Measurements from ENCODE around the gene ANKRD18A.

The ANKRD18A gene

DNA sequence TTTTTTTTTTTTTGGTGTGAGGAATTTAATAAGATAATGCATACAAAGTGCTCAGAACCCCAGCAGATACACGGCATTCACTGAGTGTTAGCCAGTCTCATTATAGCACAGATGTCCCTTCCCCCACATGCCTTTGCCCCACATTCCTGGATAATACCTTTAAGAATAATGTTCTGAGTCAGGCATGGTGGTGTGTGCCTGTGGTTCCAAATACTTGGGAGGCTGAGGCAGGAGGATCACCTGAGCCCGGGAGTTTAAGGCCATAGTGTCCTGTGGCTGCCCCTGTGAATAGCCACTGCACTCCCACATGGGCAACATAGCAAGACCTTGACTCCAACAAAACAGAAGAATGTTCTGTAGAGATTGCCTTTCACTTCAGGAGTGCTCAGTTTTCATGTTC lies 24.2 kb upstream of the ANKRD18A start:
- Histone ChIP-seq H3K36me3 (ENCODE audit: control insufficient read depth, insufficient read depth, low read length) (no peaks in the 10 kb centered on the region), H3K27ac (ENCODE audit: low read depth, low read length) (no peak overlapping the region), H3K4me1 (ENCODE audit: control insufficient read depth, insufficient read depth, low read length) (peaks cover 5% of the 10 kb centered on the region), H3K9ac (ENCODE audit: low read length) (no peak overlapping the region), H3K9me3 (ENCODE audit: control insufficient read depth, insufficient read depth, low read depth, low read length) (0 out of 2 replicates have a peak, but pooled peaks cover 7% of the 10 kb centered on the region), H3K4me3 (ENCODE audit: low read depth, low read length) (no peak overlapping the region), H3K27me3 (ENCODE audit: control insufficient read depth, insufficient read depth, low read length) (no peaks in the 10 kb centered on the region)

DNA sequence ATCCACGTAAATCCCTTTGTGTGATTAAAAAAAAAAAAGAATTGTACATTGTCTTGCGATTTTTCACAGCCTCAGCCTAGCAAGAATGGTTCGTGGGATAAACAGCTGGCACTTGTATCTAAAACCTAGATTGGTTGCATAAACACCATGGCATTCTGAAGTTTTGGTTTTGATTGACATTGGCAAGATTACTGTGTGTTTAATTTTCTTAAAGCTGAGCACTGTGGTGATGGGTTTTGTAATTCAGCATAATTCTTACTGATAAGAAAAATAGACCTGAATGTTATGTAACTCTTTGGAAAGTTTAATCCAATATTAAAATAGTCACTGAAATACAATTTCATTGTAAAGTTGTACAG lies 23.4 kb upstream of the ANKRD18A start:
- peaks cover 5% of the 10 kb centered on the region for H3K4me1 ChIP-seq (ENCODE audit: control insufficient read depth, insufficient read depth, low read length)
- no peak overlapping the region for H3K27ac ChIP-seq (ENCODE audit: low read depth, low read length)
- no peak overlapping the region for H3K4me3 ChIP-seq (ENCODE audit: low read depth, low read length)
- H3K27me3 ChIP-seq (ENCODE audit: control insufficient read depth, insufficient read depth, low read length) = no peaks in the 10 kb centered on the region
- H3K9ac ChIP-seq (ENCODE audit: low read length) = no peak overlapping the region
- H3K36me3 ChIP-seq (ENCODE audit: control insufficient read depth, insufficient read depth, low read length) = no peaks in the 10 kb centered on the region
- H3K9me3 ChIP-seq (ENCODE audit: control insufficient read depth, insufficient read depth, low read depth, low read length) = 0 out of 2 replicates have a peak, but pooled peaks cover 2% of the 10 kb centered on the region

DNA sequence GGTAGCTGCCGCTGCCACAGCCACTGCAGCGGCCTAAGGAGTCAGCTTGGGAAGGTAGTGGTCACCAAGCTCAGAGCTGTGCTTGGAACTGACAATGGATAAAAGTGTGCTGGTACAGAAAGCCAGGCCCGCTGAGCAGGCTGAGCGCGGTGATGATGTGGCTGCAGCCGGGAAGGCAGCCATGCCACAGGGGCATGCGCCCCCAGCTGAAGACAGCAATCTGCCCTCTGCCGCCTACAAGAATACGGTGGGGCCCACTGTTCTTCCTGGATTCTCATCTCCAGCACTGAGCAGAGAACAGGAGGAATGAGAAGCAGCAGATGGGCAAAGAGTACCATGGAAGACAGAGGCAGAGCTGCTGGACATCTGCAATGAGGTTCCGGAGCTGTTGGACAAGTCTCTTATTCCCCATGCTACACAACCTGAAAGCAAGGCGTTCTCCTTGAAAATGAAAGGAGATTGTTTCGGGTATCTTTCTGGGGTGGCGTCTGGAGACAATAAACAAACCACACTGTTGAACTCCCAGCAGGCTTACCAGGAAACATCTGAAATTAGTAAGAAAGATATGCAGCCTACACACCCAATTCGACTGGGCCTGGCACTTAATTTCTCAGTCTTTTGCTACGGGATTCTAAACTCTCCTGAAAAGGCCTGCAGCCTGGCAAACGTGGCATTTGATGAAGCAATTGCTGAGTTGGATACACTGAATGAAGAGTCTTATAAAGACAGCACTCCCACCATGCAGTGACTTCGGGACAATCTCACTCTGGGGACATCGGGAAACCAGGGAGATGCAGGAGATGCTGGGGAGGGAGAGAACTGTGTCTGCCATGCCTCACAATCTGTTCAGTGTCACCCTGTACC lies 22.8 kb upstream of the ANKRD18A start:
- Histone ChIP-seq H3K27ac (ENCODE audit: low read depth, low read length) (no peak overlapping the region), H3K9me3 (ENCODE audit: control insufficient read depth, insufficient read depth, low read depth, low read length) (0 out of 2 replicates have a peak, but pooled peaks cover 2% of the 10 kb centered on the region), H3K4me3 (ENCODE audit: low read depth, low read length) (no peak overlapping the region), H3K36me3 (ENCODE audit: control insufficient read depth, insufficient read depth, low read length) (no peaks in the 10 kb centered on the region), H3K4me1 (ENCODE audit: control insufficient read depth, insufficient read depth, low read length) (peaks cover 5% of the 10 kb centered on the region), H3K27me3 (ENCODE audit: control insufficient read depth, insufficient read depth, low read length) (no peaks in the 10 kb centered on the region), H3K9ac (ENCODE audit: low read length) (no peak overlapping the region)

DNA sequence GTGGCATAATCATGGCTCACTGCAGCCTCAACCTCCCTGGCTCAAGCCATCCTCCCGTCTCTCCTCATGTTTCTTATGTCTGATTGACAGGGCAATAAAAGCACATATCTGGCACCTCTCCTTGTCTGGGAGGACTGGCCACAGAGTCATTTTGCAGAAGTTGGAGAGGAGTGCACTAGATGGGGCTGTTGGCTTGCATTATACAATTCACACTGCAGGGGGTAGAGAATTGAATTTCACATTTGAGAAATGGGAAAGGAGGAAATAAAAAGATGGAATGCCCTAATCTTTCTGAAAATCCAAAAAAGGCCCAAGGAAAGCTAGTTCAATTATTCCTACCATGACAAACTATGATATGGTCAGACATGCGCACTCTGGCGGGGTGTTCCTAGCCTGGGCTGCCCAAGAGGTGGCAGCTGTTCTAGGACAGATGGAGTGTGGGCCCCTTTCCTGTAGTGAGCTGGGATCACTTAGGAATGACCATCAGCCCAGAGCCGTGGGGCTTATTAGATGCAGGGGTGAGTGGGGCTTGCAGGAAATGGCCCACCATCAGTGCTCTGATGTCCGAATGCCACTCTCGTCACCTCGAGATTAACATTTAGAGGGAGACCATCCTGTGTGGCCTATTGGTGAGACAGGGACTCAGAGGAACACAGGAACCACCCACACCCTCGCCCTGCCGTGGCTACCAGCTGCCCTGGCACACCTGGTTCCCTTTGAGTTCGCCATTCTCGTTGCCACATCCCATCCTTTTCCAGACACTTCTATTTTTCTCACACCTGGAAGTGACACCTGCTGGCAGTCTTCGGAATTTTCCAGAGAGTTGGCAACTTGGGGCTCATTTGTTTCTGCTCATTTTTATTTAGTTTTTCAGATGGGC lies 21.8 kb upstream of the ANKRD18A start:
- no peak overlapping the region for H3K9ac ChIP-seq (ENCODE audit: low read length)
- peaks cover 5% of the 10 kb centered on the region for H3K4me1 ChIP-seq (ENCODE audit: control insufficient read depth, insufficient read depth, low read length)
- H3K27ac ChIP-seq (ENCODE audit: low read depth, low read length) = no peak overlapping the region
- no peaks in the 10 kb centered on the region for H3K36me3 ChIP-seq (ENCODE audit: control insufficient read depth, insufficient read depth, low read length)
- no peaks in the 10 kb centered on the region for H3K27me3 ChIP-seq (ENCODE audit: control insufficient read depth, insufficient read depth, low read length)
- no peak overlapping the region for H3K4me3 ChIP-seq (ENCODE audit: low read depth, low read length)
- H3K9me3 ChIP-seq (ENCODE audit: control insufficient read depth, insufficient read depth, low read depth, low read length) = 0 out of 2 replicates have a peak, but pooled peaks cover 2% of the 10 kb centered on the region

DNA sequence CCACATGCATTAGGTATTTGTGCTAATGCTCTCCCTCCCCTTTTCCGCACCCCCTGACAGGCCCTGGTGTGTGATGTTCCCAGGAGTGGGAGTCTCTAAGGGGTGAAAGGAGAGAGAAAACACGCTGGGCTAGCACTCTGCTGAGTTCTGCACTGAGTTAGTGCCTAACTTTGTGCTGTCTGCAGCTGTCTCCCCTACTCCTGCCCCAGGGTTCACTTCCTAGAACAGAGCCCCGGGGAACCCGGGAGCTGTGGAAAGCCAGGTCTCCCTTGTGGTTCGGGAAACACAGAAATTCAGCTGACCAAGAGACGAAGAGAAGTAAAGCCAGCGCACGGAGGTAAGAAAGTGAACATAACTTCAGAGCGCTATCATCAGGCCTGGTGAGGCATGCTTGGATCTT lies 20.7 kb upstream of the ANKRD18A start:
- Histone ChIP-seq H3K9ac (ENCODE audit: low read length) (no peak overlapping the region), H3K27ac (ENCODE audit: low read depth, low read length) (no peak overlapping the region), H3K9me3 (ENCODE audit: control insufficient read depth, insufficient read depth, low read depth, low read length) (0 out of 2 replicates have a peak, but pooled peaks cover 2% of the 10 kb centered on the region), H3K36me3 (ENCODE audit: control insufficient read depth, insufficient read depth, low read length) (no peaks in the 10 kb centered on the region), H3K27me3 (ENCODE audit: control insufficient read depth, insufficient read depth, low read length) (no peaks in the 10 kb centered on the region), H3K4me3 (ENCODE audit: low read depth, low read length) (no peak overlapping the region), H3K4me1 (ENCODE audit: control insufficient read depth, insufficient read depth, low read length) (peaks cover 5% of the 10 kb centered on the region)

DNA sequence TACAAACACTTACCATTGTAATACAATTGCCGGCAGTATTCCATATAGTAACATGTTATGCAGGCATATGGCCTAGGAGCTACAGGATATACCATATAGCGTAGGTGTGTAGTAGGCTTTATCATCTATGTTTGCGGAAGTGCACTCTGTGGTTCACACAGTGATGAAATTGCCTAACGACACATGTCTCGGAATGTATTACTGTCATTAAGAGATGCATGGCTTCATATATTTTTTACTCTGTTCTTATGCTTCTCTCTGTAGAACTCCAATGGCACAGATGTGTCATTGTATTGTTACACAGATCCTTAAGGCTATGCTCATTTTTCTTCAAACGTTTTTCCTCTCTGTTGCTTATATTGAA lies 19.2 kb upstream of the ANKRD18A start:
- no peaks in the 10 kb centered on the region for H3K27me3 ChIP-seq (ENCODE audit: control insufficient read depth, insufficient read depth, low read length)
- no peak overlapping the region for H3K9ac ChIP-seq (ENCODE audit: low read length)
- peaks cover 5% of the 10 kb centered on the region for H3K4me1 ChIP-seq (ENCODE audit: control insufficient read depth, insufficient read depth, low read length)
- no peaks in the 10 kb centered on the region for H3K9me3 ChIP-seq (ENCODE audit: control insufficient read depth, insufficient read depth, low read depth, low read length)
- H3K36me3 ChIP-seq (ENCODE audit: control insufficient read depth, insufficient read depth, low read length) = no peaks in the 10 kb centered on the region
- H3K27ac ChIP-seq (ENCODE audit: low read depth, low read length) = no peak overlapping the region
- no peak overlapping the region for H3K4me3 ChIP-seq (ENCODE audit: low read depth, low read length)

DNA sequence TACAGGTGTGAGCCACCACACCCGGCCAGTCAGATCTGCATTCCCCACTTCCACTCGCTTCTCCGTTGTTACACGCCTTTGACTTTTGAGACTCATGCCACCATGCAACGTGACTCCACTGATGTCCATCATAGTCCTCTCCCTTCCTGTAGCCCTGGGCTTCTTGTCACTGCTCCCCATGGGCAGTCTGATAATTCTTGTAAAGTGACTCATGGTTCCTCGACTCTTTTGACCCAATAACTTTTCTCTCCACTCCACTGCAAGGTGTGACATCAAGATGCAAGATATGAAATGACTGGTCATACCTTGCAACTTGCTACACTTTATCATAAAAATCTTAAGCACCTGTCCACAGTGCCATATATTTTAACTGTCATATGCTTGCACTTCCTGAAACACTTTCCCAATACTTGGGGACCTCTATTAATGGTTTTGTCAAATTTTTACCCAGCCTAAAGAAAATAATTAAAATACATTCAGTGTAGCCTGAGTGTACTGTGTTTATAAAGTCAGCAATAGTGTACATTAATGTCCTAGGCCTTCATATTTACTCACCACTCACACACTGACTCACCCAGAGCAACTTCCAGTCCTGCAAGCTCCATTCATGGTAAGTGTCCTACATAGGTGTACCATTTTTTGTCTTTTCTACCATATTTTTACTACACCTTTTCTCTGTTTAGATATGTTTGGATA lies 18.6 kb upstream of the ANKRD18A start:
- no peaks in the 10 kb centered on the region for H3K36me3 ChIP-seq (ENCODE audit: control insufficient read depth, insufficient read depth, low read length)
- H3K27me3 ChIP-seq (ENCODE audit: control insufficient read depth, insufficient read depth, low read length) = no peaks in the 10 kb centered on the region
- H3K9ac ChIP-seq (ENCODE audit: low read length) = no peak overlapping the region
- H3K4me1 ChIP-seq (ENCODE audit: control insufficient read depth, insufficient read depth, low read length) = peaks cover 5% of the 10 kb centered on the region
- H3K4me3 ChIP-seq (ENCODE audit: low read depth, low read length) = no peak overlapping the region
- no peaks in the 10 kb centered on the region for H3K9me3 ChIP-seq (ENCODE audit: control insufficient read depth, insufficient read depth, low read depth, low read length)
- H3K27ac ChIP-seq (ENCODE audit: low read depth, low read length) = no peak overlapping the region

DNA sequence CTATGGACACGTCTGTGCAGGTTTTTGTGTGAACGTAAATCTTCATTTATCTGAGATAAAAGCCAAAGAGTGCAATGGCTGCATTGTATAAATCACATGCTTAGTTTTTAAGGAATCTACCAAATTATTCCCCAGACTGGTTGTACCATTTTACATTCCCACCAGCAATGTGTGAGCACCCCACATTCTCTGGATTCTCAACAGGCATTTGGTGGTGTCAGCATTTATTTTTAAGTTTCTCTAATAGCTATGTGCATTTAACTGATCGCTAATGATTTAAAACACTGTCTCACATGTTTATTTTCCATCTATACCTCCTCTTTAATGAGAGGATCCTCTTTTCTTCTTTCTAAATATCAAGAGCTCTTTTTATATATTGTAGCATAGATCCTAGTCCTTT lies 13.9 kb upstream of the ANKRD18A start:
- H3K9me3 ChIP-seq (ENCODE audit: control insufficient read depth, insufficient read depth, low read depth, low read length) = no peaks in the 10 kb centered on the region
- H3K27me3 ChIP-seq (ENCODE audit: control insufficient read depth, insufficient read depth, low read length) = no peaks in the 10 kb centered on the region
- H3K36me3 ChIP-seq (ENCODE audit: control insufficient read depth, insufficient read depth, low read length) = no peaks in the 10 kb centered on the region
- H3K27ac ChIP-seq (ENCODE audit: low read depth, low read length) = no peak overlapping the region
- H3K4me1 ChIP-seq (ENCODE audit: control insufficient read depth, insufficient read depth, low read length) = no peaks in the 10 kb centered on the region
- H3K4me3 ChIP-seq (ENCODE audit: low read depth, low read length) = no peak overlapping the region
- no peak overlapping the region for H3K9ac ChIP-seq (ENCODE audit: low read length)

DNA sequence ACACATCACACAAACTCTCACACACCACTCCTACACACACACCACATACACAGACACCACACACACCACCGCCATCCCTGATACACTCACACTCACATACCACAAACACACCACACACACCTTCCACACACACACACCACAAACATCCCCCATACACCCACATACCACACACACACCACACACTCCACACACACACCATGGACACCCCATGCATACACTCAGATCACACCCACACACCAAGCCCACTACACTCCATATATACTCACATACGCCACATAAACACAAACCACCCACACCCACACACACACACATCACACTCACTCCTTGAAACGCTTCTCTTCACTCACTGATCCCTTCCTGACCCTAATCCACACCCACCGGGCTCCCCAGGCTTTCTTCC lies 9.1 kb upstream of the ANKRD18A start:
- Histone ChIP-seq H3K27ac (ENCODE audit: low read depth, low read length) (no peak overlapping the region), H3K9ac (ENCODE audit: low read length) (no peak overlapping the region), H3K27me3 (ENCODE audit: control insufficient read depth, insufficient read depth, low read length) (no peaks in the 10 kb centered on the region), H3K4me3 (ENCODE audit: low read depth, low read length) (no peak overlapping the region), H3K4me1 (ENCODE audit: control insufficient read depth, insufficient read depth, low read length) (no peaks in the 10 kb centered on the region), H3K9me3 (ENCODE audit: control insufficient read depth, insufficient read depth, low read depth, low read length) (no peaks in the 10 kb centered on the region), H3K36me3 (ENCODE audit: control insufficient read depth, insufficient read depth, low read length) (no peaks in the 10 kb centered on the region)

DNA sequence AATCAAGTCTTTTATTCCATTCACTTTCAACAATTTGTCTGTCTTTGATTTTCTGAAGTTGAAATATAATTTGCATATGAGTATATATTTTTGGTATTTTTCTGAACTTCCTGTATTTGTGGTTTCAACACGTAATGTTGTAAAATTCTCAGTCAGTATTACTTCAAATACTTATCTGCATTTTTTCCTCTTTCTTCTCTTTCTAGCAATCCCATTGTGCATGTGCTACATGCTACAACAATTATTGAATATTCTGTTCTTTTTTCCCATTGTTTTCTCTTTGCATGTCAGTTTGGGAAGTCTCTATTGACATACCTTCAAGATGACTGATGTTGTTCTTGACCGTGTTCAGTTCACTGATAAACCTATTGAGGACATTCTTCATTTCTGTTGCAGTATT lies 5.6 kb upstream of the ANKRD18A start:
- H3K9ac ChIP-seq (ENCODE audit: low read length) = no peak overlapping the region
- H3K27ac ChIP-seq (ENCODE audit: low read depth, low read length) = no peak overlapping the region
- no peaks in the 10 kb centered on the region for H3K36me3 ChIP-seq (ENCODE audit: control insufficient read depth, insufficient read depth, low read length)
- H3K9me3 ChIP-seq (ENCODE audit: control insufficient read depth, insufficient read depth, low read depth, low read length) = peaks cover 7% of the 10 kb centered on the region; the same call in 1 of the 2 replicates
- H3K4me1 ChIP-seq (ENCODE audit: control insufficient read depth, insufficient read depth, low read length) = no peaks in the 10 kb centered on the region
- no peak overlapping the region for H3K4me3 ChIP-seq (ENCODE audit: low read depth, low read length)
- H3K27me3 ChIP-seq (ENCODE audit: control insufficient read depth, insufficient read depth, low read length) = peaks cover 22% of the 10 kb centered on the region; the same call in 1 of the 2 replicates
